Measurements from ENCODE around the gene LAMP5.

LAMP5 gene

GRCh38 chr20:9566977-9567376 lies 52.6 kb downstream of the LAMP5 start:
- no peak overlapping the region for H3K9ac ChIP-seq (ENCODE audit: low read depth in 1 of 2, low read length in 2 of 2)
- H3K27ac ChIP-seq (ENCODE audit: low read depth in 2 of 2, low read length in 2 of 2) = no peak overlapping the region
- no peaks in the 10 kb centered on the region for H3K36me3 ChIP-seq (ENCODE audit: control insufficient read depth in 2 of 2, insufficient read depth in 2 of 2, low read length in 2 of 2)
- H3K27me3 ChIP-seq (ENCODE audit: control insufficient read depth in 2 of 2, insufficient read depth in 2 of 2, low read length in 2 of 2) = no peaks in the 10 kb centered on the region
- no peaks in the 10 kb centered on the region for H3K4me1 ChIP-seq (ENCODE audit: control insufficient read depth in 2 of 2, insufficient read depth in 2 of 2, low read length in 2 of 2)
- H3K4me3 ChIP-seq (ENCODE audit: low read length in 2 of 2) = no peak overlapping the region
- no peaks in the 10 kb centered on the region for H3K9me3 ChIP-seq (ENCODE audit: control insufficient read depth in 2 of 2, low read length in 2 of 2)

- Histone ChIP-seq H3K9me3 (ENCODE audit: control insufficient read depth in 2 of 2, low read length in 2 of 2) (no peaks in the 10 kb centered on the region), H3K9ac (ENCODE audit: low read depth in 1 of 2, low read length in 2 of 2) (no peak overlapping the region), H3K36me3 (ENCODE audit: control insufficient read depth in 2 of 2, insufficient read depth in 2 of 2, low read length in 2 of 2) (no peaks in the 10 kb centered on the region), H3K4me3 (ENCODE audit: low read length in 2 of 2) (no peak overlapping the region), H3K27ac (ENCODE audit: low read depth in 2 of 2, low read length in 2 of 2) (no peak overlapping the region), H3K4me1 (ENCODE audit: control insufficient read depth in 2 of 2, insufficient read depth in 2 of 2, low read length in 2 of 2) (no peaks in the 10 kb centered on the region), H3K27me3 (ENCODE audit: control insufficient read depth in 2 of 2, insufficient read depth in 2 of 2, low read length in 2 of 2) (peaks cover 0 to 5% of the 10 kb centered on the region in 2 donors)
These were observed 56.2 kb downstream of the LAMP5 start for GRCh38 chr20:9570612-9571011.

GRCh38 chr20:9571783-9572182 lies 57.4 kb downstream of the LAMP5 start:
- Histone ChIP-seq H3K36me3 (ENCODE audit: control insufficient read depth in 2 of 2, insufficient read depth in 2 of 2, low read length in 2 of 2) (no peaks in the 10 kb centered on the region), H3K9ac (ENCODE audit: low read depth in 1 of 2, low read length in 2 of 2) (no peak overlapping the region), H3K27ac (ENCODE audit: low read depth in 2 of 2, low read length in 2 of 2) (no peak overlapping the region), H3K27me3 (ENCODE audit: control insufficient read depth in 2 of 2, insufficient read depth in 2 of 2, low read length in 2 of 2) (peaks cover 0 to 5% of the 10 kb centered on the region in 2 donors), H3K4me1 (ENCODE audit: control insufficient read depth in 2 of 2, insufficient read depth in 2 of 2, low read length in 2 of 2) (no peaks in the 10 kb centered on the region), H3K9me3 (ENCODE audit: control insufficient read depth in 2 of 2, low read length in 2 of 2) (no peaks in the 10 kb centered on the region), H3K4me3 (ENCODE audit: low read length in 2 of 2) (no peak overlapping the region)

GRCh38 chr20:9572670-9573069 lies 58.3 kb downstream of the LAMP5 start:
- H3K9me3 ChIP-seq (ENCODE audit: control insufficient read depth in 2 of 2, low read length in 2 of 2) = no peaks in the 10 kb centered on the region
- no peaks in the 10 kb centered on the region for H3K4me1 ChIP-seq (ENCODE audit: control insufficient read depth in 2 of 2, insufficient read depth in 2 of 2, low read length in 2 of 2)
- no peaks in the 10 kb centered on the region for H3K36me3 ChIP-seq (ENCODE audit: control insufficient read depth in 2 of 2, insufficient read depth in 2 of 2, low read length in 2 of 2)
- H3K27me3 ChIP-seq (ENCODE audit: control insufficient read depth in 2 of 2, insufficient read depth in 2 of 2, low read length in 2 of 2) = peaks cover 0 to 5% of the 10 kb centered on the region in 2 donors
- H3K27ac ChIP-seq (ENCODE audit: low read depth in 2 of 2, low read length in 2 of 2) = no peak overlapping the region
- no peak overlapping the region for H3K9ac ChIP-seq (ENCODE audit: low read depth in 1 of 2, low read length in 2 of 2)
- no peak overlapping the region for H3K4me3 ChIP-seq (ENCODE audit: low read length in 2 of 2)

GRCh38 chr20:9573335-9574151 lies 59.2 kb downstream of the LAMP5 start:
- Histone ChIP-seq H3K4me1 (ENCODE audit: control insufficient read depth in 2 of 2, insufficient read depth in 2 of 2, low read length in 2 of 2) (no peaks in the 10 kb centered on the region), H3K27me3 (ENCODE audit: control insufficient read depth in 2 of 2, insufficient read depth in 2 of 2, low read length in 2 of 2) (peaks cover 0 to 5% of the 10 kb centered on the region in 2 donors), H3K4me3 (ENCODE audit: low read length in 2 of 2) (no peak overlapping the region), H3K27ac (ENCODE audit: low read depth in 2 of 2, low read length in 2 of 2) (no peak overlapping the region), H3K9me3 (ENCODE audit: control insufficient read depth in 2 of 2, low read length in 2 of 2) (no peaks in the 10 kb centered on the region), H3K9ac (ENCODE audit: low read depth in 1 of 2, low read length in 2 of 2) (no peak overlapping the region), H3K36me3 (ENCODE audit: control insufficient read depth in 2 of 2, insufficient read depth in 2 of 2, low read length in 2 of 2) (no peaks in the 10 kb centered on the region)

GRCh38 chr20:9574181-9574580 lies 59.8 kb downstream of the LAMP5 start:
- H3K9me3 ChIP-seq (ENCODE audit: control insufficient read depth in 2 of 2, low read length in 2 of 2) = no peaks in the 10 kb centered on the region
- H3K27me3 ChIP-seq (ENCODE audit: control insufficient read depth in 2 of 2, insufficient read depth in 2 of 2, low read length in 2 of 2) = peaks cover 0 to 5% of the 10 kb centered on the region in 2 donors
- H3K9ac ChIP-seq (ENCODE audit: low read depth in 1 of 2, low read length in 2 of 2) = no peak overlapping the region
- H3K4me1 ChIP-seq (ENCODE audit: control insufficient read depth in 2 of 2, insufficient read depth in 2 of 2, low read length in 2 of 2) = no peaks in the 10 kb centered on the region
- H3K4me3 ChIP-seq (ENCODE audit: low read length in 2 of 2) = no peak overlapping the region
- no peak overlapping the region for H3K27ac ChIP-seq (ENCODE audit: low read depth in 2 of 2, low read length in 2 of 2)
- H3K36me3 ChIP-seq (ENCODE audit: control insufficient read depth in 2 of 2, insufficient read depth in 2 of 2, low read length in 2 of 2) = no peaks in the 10 kb centered on the region

GRCh38 chr20:9574776-9575175 lies 60.4 kb downstream of the LAMP5 start:
- Histone ChIP-seq H3K4me3 (ENCODE audit: low read length in 2 of 2) (no peak overlapping the region), H3K27me3 (ENCODE audit: control insufficient read depth in 2 of 2, insufficient read depth in 2 of 2, low read length in 2 of 2) (peaks cover 0 to 5% of the 10 kb centered on the region in 2 donors), H3K4me1 (ENCODE audit: control insufficient read depth in 2 of 2, insufficient read depth in 2 of 2, low read length in 2 of 2) (no peaks in the 10 kb centered on the region), H3K9me3 (ENCODE audit: control insufficient read depth in 2 of 2, low read length in 2 of 2) (no peaks in the 10 kb centered on the region), H3K27ac (ENCODE audit: low read depth in 2 of 2, low read length in 2 of 2) (no peak overlapping the region), H3K36me3 (ENCODE audit: control insufficient read depth in 2 of 2, insufficient read depth in 2 of 2, low read length in 2 of 2) (no peaks in the 10 kb centered on the region), H3K9ac (ENCODE audit: low read depth in 1 of 2, low read length in 2 of 2) (no peak overlapping the region)

GRCh38 chr20:9575836-9576235 lies 61.4 kb downstream of the LAMP5 start:
- Histone ChIP-seq H3K36me3 (ENCODE audit: control insufficient read depth in 2 of 2, insufficient read depth in 2 of 2, low read length in 2 of 2) (no peaks in the 10 kb centered on the region), H3K9me3 (ENCODE audit: control insufficient read depth in 2 of 2, low read length in 2 of 2) (no peaks in the 10 kb centered on the region), H3K27ac (ENCODE audit: low read depth in 2 of 2, low read length in 2 of 2) (no peak overlapping the region), H3K27me3 (ENCODE audit: control insufficient read depth in 2 of 2, insufficient read depth in 2 of 2, low read length in 2 of 2) (peaks cover 0 to 5% of the 10 kb centered on the region in 2 donors), H3K4me1 (ENCODE audit: control insufficient read depth in 2 of 2, insufficient read depth in 2 of 2, low read length in 2 of 2) (no peaks in the 10 kb centered on the region), H3K9ac (ENCODE audit: low read depth in 1 of 2, low read length in 2 of 2) (no peak overlapping the region), H3K4me3 (ENCODE audit: low read length in 2 of 2) (no peak overlapping the region)

- H3K27me3 ChIP-seq (ENCODE audit: control insufficient read depth in 2 of 2, insufficient read depth in 2 of 2, low read length in 2 of 2) = peaks cover 0 to 5% of the 10 kb centered on the region in 2 donors
- no peaks in the 10 kb centered on the region for H3K9me3 ChIP-seq (ENCODE audit: control insufficient read depth in 2 of 2, low read length in 2 of 2)
- no peak overlapping the region for H3K4me3 ChIP-seq (ENCODE audit: low read length in 2 of 2)
- H3K4me1 ChIP-seq (ENCODE audit: control insufficient read depth in 2 of 2, insufficient read depth in 2 of 2, low read length in 2 of 2) = no peaks in the 10 kb centered on the region
- H3K9ac ChIP-seq (ENCODE audit: low read depth in 1 of 2, low read length in 2 of 2) = no peak overlapping the region
- H3K27ac ChIP-seq (ENCODE audit: low read depth in 2 of 2, low read length in 2 of 2) = no peak overlapping the region
- H3K36me3 ChIP-seq (ENCODE audit: control insufficient read depth in 2 of 2, insufficient read depth in 2 of 2, low read length in 2 of 2) = no peaks in the 10 kb centered on the region
These were observed 62.3 kb downstream of the LAMP5 start for GRCh38 chr20:9576695-9577094.

GRCh38 chr20:9577397-9577796 lies 63.0 kb downstream of the LAMP5 start:
- H3K27me3 ChIP-seq (ENCODE audit: control insufficient read depth in 2 of 2, insufficient read depth in 2 of 2, low read length in 2 of 2) = peaks cover 0 to 5% of the 10 kb centered on the region in 2 donors

More at GRCh38 chr20:9577397-9577796, 63.0 kb downstream of the LAMP5 start:
- H3K27ac ChIP-seq (ENCODE audit: low read depth in 2 of 2, low read length in 2 of 2) = no peak overlapping the region
- no peak overlapping the region for H3K4me3 ChIP-seq (ENCODE audit: low read length in 2 of 2)
- H3K4me1 ChIP-seq (ENCODE audit: control insufficient read depth in 2 of 2, insufficient read depth in 2 of 2, low read length in 2 of 2) = no peaks in the 10 kb centered on the region
- H3K9me3 ChIP-seq (ENCODE audit: control insufficient read depth in 2 of 2, low read length in 2 of 2) = no peaks in the 10 kb centered on the region
- H3K36me3 ChIP-seq (ENCODE audit: control insufficient read depth in 2 of 2, insufficient read depth in 2 of 2, low read length in 2 of 2) = no peaks in the 10 kb centered on the region
- H3K9ac ChIP-seq (ENCODE audit: low read depth in 1 of 2, low read length in 2 of 2) = no peak overlapping the region

Measured in mucosa of rectum (tissue), 2 donors.